Pancreas (tissue), 10 donors: ENCODE data around the gene UBE3B. TPM values are rescaled to one million over a fixed set of nuclear protein-coding genes. Genes with fewer than 3 reads are reported as not detected.
A peak's percentile ranks its signal among the peaks of the same experiment; 100 is the strongest.

Experiments
- ATAC-seq, 4 donors: fragments of 200-7000 bp; cut with Tn5 transposase; one replicate each; pipeline versions ENCODE4 v1.8.0 to v1.9.1; 2020; ENCODE audit warnings: mild to moderate bottlenecking in 4 of 4, moderate library complexity in 4 of 4
- DNase-seq, 6 donors: peaks; one replicate each; pipeline ENCODE4 v3.0.0-alpha.2; 2020
- FAIRE-seq: peaks from 2 replicates; lab custom pipeline; 2012; peaks lifted over from hg19 to GRCh38; lab: Jason Lieb, UNC
- H3K27ac ChIP-seq, 4 donors: fragments of 200-600 bp; sonication (generic); 1 replicate in 3 of 4; 2 replicates in 1 of 4; pipeline versions ENCODE4 v1.5.0 to v1.8.0; 2020
- H3K27me3 ChIP-seq, 4 donors: fragments of 200-600 bp; one replicate each; pipeline ENCODE4 v1.8.0; 2021
- H3K36me3 ChIP-seq, 3 donors: fragments of 200-600 bp; sonication (generic) in 1 of 3; one replicate each; pipeline versions ENCODE4 v1.5.0 to v1.8.0; 2020 to 2021
- H3K4me1 ChIP-seq, 3 donors: fragments of 200-600 bp; one replicate each; pipeline ENCODE4 v1.8.0; 2021
- H3K4me3 ChIP-seq, 4 donors: fragments of 200-600 bp; sonication (generic) in 2 of 4; one replicate each; pipeline versions ENCODE4 v1.5.0 to v1.8.0; 2020 to 2021
- H3K9me3 ChIP-seq, 4 donors: fragments of 200-600 bp; one replicate each; pipeline ENCODE4 v1.8.0; 2021
- CTCF ChIP-seq, 4 donors: fragments of 200-600 bp; sonication (generic) in 3 of 4; IDR thresholded peaks; one replicate each; pipeline versions ENCODE4 v1.5.0 to v1.8.0; 2021; ENCODE audit warnings: antibody characterized with exemption in 4 of 4
- WGBS, 2 donors: extraction: QIAGEN DNeasy Blood & Tissue Kit; methylation state at CpG; one replicate each; pipeline ENCODE4 v1.1.7; 2013; 5-methylcytosine and 5-hydroxymethylcytosine counted together
- intact Hi-C, 3 donors: fragments of 100-400 bp; cut with DNase I; formaldehyde crosslinking; loops; one replicate each; pipeline versions ENCODE4 v1.11.1 to v1.14.2; 2022
- polyA plus RNA-seq, 2 donors: library from polyadenylated mRNA; stranded (reverse); fragments of 200-250 nt; gene quantifications; one replicate each; pipeline ENCODE4 v1.2.3, GENCODE V29; 2013
- total RNA-seq, 6 donors: library from RNA; stranded (reverse); fragmentation: NEBNext Ultra II Directional in 4 of 6; extraction: Animal tissue kit (Norgen Biotek cat#: 25700) in 4 of 6; gene quantifications; one replicate each; pipeline versions ENCODE4 v1.2.1 to v1.2.4, GENCODE V29; 2021 to 2023
- donor health status: healthy with polysubstance abuse.
- donor health status: DM: no; HTN: no; CAD: no; lungs with moderate emphysema.
- donor health status: DM: no; HTN: no; CAD: no.
- donor health status: control.
- donor health status: control.
- donor health status: Bipolar disorder and iron deficiency.
- donor health status: DM: yes; HTN: yes; CAD: no.
- donor health status: DM: no; HTN: no; CAD: no.
- donor health status: DM: no; HTN: no; CAD: no.
- donor health status: DM: yes; HTN: yes; CAD: no.

UBE3B gene
- total and polyA plus RNA-seq, 8 donors: 9.8 to 25.6 (median 13.8) TPM

GRCh38 chr12:109559200-109559505 is 81.7 kb downstream of the UBE3B start:
- Histone ChIP-seq H3K27me3 (no peaks in the 10 kb centered on the region), H3K36me3 (peaks cover 0 to 3% (median 0%) of the 10 kb centered on the region in 3 donors), H3K9me3 (no peaks in the 10 kb centered on the region), H3K27ac (no peak overlapping the region), H3K4me1 (no peaks in the 10 kb centered on the region), H3K4me3 (no peak overlapping the region)
- ATAC-seq (no peak), DNase-seq (no peak), FAIRE-seq (no peak)
- WGBS, 2 donors: 94 to 96% methylated on average over 6 of the region's 6 CpGs
- TF ChIP-seq CTCF (IDR thresholded peaks at IDR 0.05): no peak
- intact Hi-C loops: no loop called here

GRCh38 chr12:109559601-109560000 is 82.2 kb downstream of the UBE3B start:
- no peaks in the 10 kb centered on the region for H3K27me3 ChIP-seq
- H3K9me3 ChIP-seq: no peaks in the 10 kb centered on the region
- no peak for TF ChIP-seq CTCF (IDR thresholded peaks at IDR 0.05)
- H3K4me1 ChIP-seq: no peaks in the 10 kb centered on the region
- DNase-seq (peak in 1 of 6 donors; percentile 59), ATAC-seq (no peak), FAIRE-seq (no peak)
- intact Hi-C loops: no loop called here
- H3K27ac ChIP-seq: no peak overlapping the region
- WGBS, 2 donors: 92 to 96% methylated on average over 10 of the region's 10 CpGs
- no peak overlapping the region for H3K4me3 ChIP-seq
- peaks cover 0 to 3% (median 0%) of the 10 kb centered on the region in 3 donors for H3K36me3 ChIP-seq

GRCh38 chr12:109560867-109561710 is 83.7 kb downstream of the UBE3B start:
- H3K4me1 ChIP-seq: no peaks in the 10 kb centered on the region
- intact Hi-C loops: no loop called here
- 91 to 93% methylated on average over 30 of the region's 30 CpGs for WGBS, 2 donors
- no peak overlapping the region for H3K27ac ChIP-seq
- H3K36me3 ChIP-seq: peaks cover 0 to 3% (median 0%) of the 10 kb centered on the region in 3 donors
- DNase-seq: no peak
- H3K27me3 ChIP-seq: no peaks in the 10 kb centered on the region
- H3K4me3 ChIP-seq: no peak overlapping the region
- H3K9me3 ChIP-seq: no peaks in the 10 kb centered on the region
- ATAC-seq: no peak
- no peak for TF ChIP-seq CTCF (IDR thresholded peaks at IDR 0.05)
- no peak for FAIRE-seq

- 94 to 95% methylated on average over 10 of the region's 10 CpGs for WGBS, 2 donors
- Histone ChIP-seq H3K27me3 (no peaks in the 10 kb centered on the region), H3K4me1 (no peaks in the 10 kb centered on the region), H3K36me3 (peaks cover 0 to 4% (median 3%) of the 10 kb centered on the region in 3 donors), H3K9me3 (no peaks in the 10 kb centered on the region), H3K4me3 (no peak overlapping the region), H3K27ac (no peak overlapping the region)
- FAIRE-seq (no peak), DNase-seq (no peak), ATAC-seq (no peak)
- intact Hi-C loops: no loop called here
- TF ChIP-seq CTCF (IDR thresholded peaks at IDR 0.05): no peak
Measured at GRCh38 chr12:109561711-109562030, 84.2 kb downstream of the UBE3B start.

GRCh38 chr12:109562871-109563270 is 85.4 kb downstream of the UBE3B start:
- H3K4me1 ChIP-seq: no peaks in the 10 kb centered on the region
- H3K27me3 ChIP-seq: no peaks in the 10 kb centered on the region
- H3K27ac ChIP-seq: no peak overlapping the region
- no peak for TF ChIP-seq CTCF (IDR thresholded peaks at IDR 0.05)
- H3K4me3 ChIP-seq: no peak overlapping the region
- ATAC-seq (no peak), FAIRE-seq (no peak), DNase-seq (no peak)
- intact Hi-C loops: no loop called here
- no peaks in the 10 kb centered on the region for H3K9me3 ChIP-seq
- WGBS, 2 donors: 93 to 98% methylated on average over 4 of the region's 4 CpGs
- peaks cover 0 to 13% (median 11%) of the 10 kb centered on the region in 3 donors for H3K36me3 ChIP-seq
